NB4 (cell line): ENCODE results near the gene TNRC18.

Source experiments
- POLR2A ChIP-seq: IDR thresholded peaks from 2 replicates; pipeline ENCODE4 v1.6.1; 2011; ENCODE audit warnings: mild to moderate bottlenecking; ENCODE audit not compliant: insufficient read length; ENCODE audit errors: extremely low read depth
- TF ChIP-seq, protein P1 (sequence below): IDR thresholded peaks from one replicate; pipeline ENCODE4 v1.5.1; 2012; ENCODE audit warnings: low read depth, low read length

DNA sequence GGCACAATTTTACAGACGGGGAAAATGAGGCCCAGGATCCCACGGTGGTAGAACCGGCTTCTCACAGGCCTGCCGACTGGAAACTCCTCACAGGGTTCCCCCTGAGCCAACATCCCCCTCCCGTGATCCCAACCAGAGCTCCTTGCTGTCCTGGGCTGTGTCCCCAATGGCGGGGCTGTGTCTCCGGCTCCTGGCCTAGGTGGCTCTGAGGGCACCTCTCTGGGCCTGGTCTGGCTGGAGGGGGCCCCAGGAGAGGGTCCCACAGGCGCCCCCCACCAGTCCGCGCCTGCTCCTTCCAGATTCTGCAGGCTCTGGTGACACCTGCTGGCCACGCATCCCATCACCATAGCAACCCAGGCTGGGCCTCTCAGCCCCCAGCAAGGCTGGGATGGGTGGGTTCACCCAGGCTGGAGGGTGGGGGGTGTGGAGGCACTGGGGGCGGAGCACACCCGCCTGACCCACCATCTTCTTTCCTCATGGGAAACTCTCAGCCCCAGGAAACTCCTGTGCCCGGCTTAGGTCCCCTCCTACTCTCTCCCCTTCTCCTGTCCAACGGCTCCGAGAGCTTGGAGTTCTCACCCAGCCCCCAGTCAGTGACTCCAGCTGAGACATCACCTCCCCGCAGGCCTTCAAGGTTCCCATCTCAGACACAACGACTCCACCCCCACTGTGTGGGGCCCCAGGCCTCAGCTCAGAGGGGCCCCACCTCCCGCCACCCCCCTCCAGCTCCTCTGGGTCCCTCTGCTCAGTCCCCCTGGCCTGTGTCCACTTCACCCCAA, 27.1 kb upstream of the TNRC18 start:
- no peak for TF ChIP-seq POLR2A
- TF ChIP-seq, protein P1, sequence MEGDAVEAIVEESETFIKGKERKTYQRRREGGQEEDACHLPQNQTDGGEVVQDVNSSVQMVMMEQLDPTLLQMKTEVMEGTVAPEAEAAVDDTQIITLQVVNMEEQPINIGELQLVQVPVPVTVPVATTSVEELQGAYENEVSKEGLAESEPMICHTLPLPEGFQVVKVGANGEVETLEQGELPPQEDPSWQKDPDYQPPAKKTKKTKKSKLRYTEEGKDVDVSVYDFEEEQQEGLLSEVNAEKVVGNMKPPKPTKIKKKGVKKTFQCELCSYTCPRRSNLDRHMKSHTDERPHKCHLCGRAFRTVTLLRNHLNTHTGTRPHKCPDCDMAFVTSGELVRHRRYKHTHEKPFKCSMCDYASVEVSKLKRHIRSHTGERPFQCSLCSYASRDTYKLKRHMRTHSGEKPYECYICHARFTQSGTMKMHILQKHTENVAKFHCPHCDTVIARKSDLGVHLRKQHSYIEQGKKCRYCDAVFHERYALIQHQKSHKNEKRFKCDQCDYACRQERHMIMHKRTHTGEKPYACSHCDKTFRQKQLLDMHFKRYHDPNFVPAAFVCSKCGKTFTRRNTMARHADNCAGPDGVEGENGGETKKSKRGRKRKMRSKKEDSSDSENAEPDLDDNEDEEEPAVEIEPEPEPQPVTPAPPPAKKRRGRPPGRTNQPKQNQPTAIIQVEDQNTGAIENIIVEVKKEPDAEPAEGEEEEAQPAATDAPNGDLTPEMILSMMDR: peak; percentile 46
